T-helper 1 cell treated with Interleukin-12 subunit alpha and Interleukin-12 subunit beta and Interleukin-4 antibody, amounts not matched to agents 30 ng/mL and 1 ng/mL, for 36 hours (primary cell): ENCODE results near the gene ZNF695. TPM values are rescaled to one million over a fixed set of nuclear protein-coding genes. Genes with fewer than 3 reads are reported as not detected.

ENCODE experiments used
- intact Hi-C: fragments of 100-400 bp; cut with micrococcal nuclease; formaldehyde crosslinking; loops from one replicate; pipeline ENCODE4 v1.15.1; 2024
- total RNA-seq: library from RNA; stranded (reverse); gene quantifications from 2 replicates; pipeline ENCODE4 v1.2.3, GENCODE V29; 2022

Gene ZNF695
- total RNA-seq, 1 donor from 2014 or later: 0.17 TPM

GRCh38 chr1:246959944-246960693 is 47.7 kb downstream of the ZNF695 start:
- intact Hi-C loops: no loop called here

- intact Hi-C loops: no loop called here
Observed at GRCh38 chr1:246954126-246954525, 53.7 kb downstream of the ZNF695 start.

GRCh38 chr1:246951413-246951812 is 56.4 kb downstream of the ZNF695 start:
- intact Hi-C loops: no loop called here

GRCh38 chr1:246949956-246950355 is 57.9 kb downstream of the ZNF695 start:
- intact Hi-C loops: no loop called here

GRCh38 chr1:246947255-246947654 is 60.6 kb downstream of the ZNF695 start:
- intact Hi-C loops: no loop called here

- intact Hi-C loops: no loop called here
Observed at GRCh38 chr1:246946366-246946765, 61.5 kb downstream of the ZNF695 start.

Other genes with a start within 250 kb of the ZNF695 start
- 38.2 and 41.0 TPM in 2 replicates for gene AHCTF1, start 76.1 kb downstream of the ZNF695 start, total RNA-seq
- 1.1 and 1.3 TPM in 2 replicates for gene ZNF670, start 70.8 kb upstream of the ZNF695 start, total RNA-seq
- 7.8 and 10.4 TPM in 2 replicates for gene ZNF669, start 96.3 kb upstream of the ZNF695 start, total RNA-seq
- gene ZNF124, start 164.0 kb upstream of the ZNF695 start, total RNA-seq: 14.1 and 16.4 TPM in 2 replicates
- gene VN1R5, start 248.0 kb upstream of the ZNF695 start, total RNA-seq: not detected in 2 replicates